Thyroid gland (tissue), 4 donors: Measurements from ENCODE around the gene JMJD1C. TPM values are rescaled to one million over a fixed set of nuclear protein-coding genes. Genes with fewer than 3 reads are reported as not detected.

Source experiments
- DNase-seq, 2 donors: peaks; one replicate each; pipeline ENCODE4 v3.0.0-alpha.2; 2019
- H3K27ac ChIP-seq, 3 donors: fragments of 200-600 bp; sonication (generic); 1 replicate in 2 of 3; 2 replicates in 1 of 3; pipeline ENCODE4 v1.5.1; 2016 to 2019; ENCODE audit warnings: mild to moderate bottlenecking in 1 of 3, moderate library complexity in 1 of 3
- H3K27me3 ChIP-seq: fragments of 200-600 bp; sonication (generic); one replicate; pipeline ENCODE4 v1.5.1; 2019
- H3K36me3 ChIP-seq, 2 donors: fragments of 200-600 bp; sonication (generic); one replicate each; pipeline ENCODE4 v1.5.1; 2016 to 2019
- H3K4me1 ChIP-seq, 2 donors: fragments of 200-600 bp; sonication (generic); one replicate each; pipeline ENCODE4 v1.5.1; 2017 to 2019
- H3K4me3 ChIP-seq, 3 donors: fragments of 200-600 bp; sonication (generic); replicated peaks in 1 of 3; 1 replicate in 2 of 3; 2 replicates in 1 of 3; pipeline ENCODE4 v1.5.1; 2016; ENCODE audit warnings: mild to moderate bottlenecking in 1 of 3
- H3K9me3 ChIP-seq: fragments of 200-600 bp; sonication (generic); one replicate; pipeline ENCODE4 v1.5.1; 2017
- POLR2A ChIP-seq, 2 donors: fragments of 450-650 bp; IDR thresholded peaks; one replicate each; pipeline ENCODE4 v1.6.1; 2017; ENCODE audit warnings: antibody characterized with exemption in 2 of 2, mild to moderate bottlenecking in 2 of 2, moderate library complexity in 1 of 2
- WGBS, 2 donors: methylation state at CpG; one replicate each; pipeline ENCODE4 v1.1.5; 2017; 5-methylcytosine and 5-hydroxymethylcytosine counted together
- intact Hi-C: fragments of 100-400 bp; cut with DNase I; formaldehyde crosslinking; loops from one replicate; pipeline ENCODE4 v1.15.1; 2023
- total RNA-seq, 4 donors: library from RNA; depleted of rRNA; stranded (reverse); fragments of >200 nt; gene quantifications; one replicate each; pipeline ENCODE4 v1.2.3, GENCODE V29; 2016
- TF ChIP-seq, protein P1 (sequence below), 6 experiments: fragments of 200-600 bp in 3 of 6; fragments of 450-650 bp in 3 of 6; sonication (generic) in 3 of 6; IDR thresholded peaks; one replicate each; pipeline ENCODE4 v1.5.1; 2016 to 2019; ENCODE audit warnings: antibody characterized with exemption in 6 of 6, mild to moderate bottlenecking in 2 of 6, inconsistent platforms in 1 of 6, moderate library complexity in 1 of 6

JMJD1C gene
- total RNA-seq, 4 donors from 2014 or later, result 120 to 168 (median 136) TPM

DNA sequence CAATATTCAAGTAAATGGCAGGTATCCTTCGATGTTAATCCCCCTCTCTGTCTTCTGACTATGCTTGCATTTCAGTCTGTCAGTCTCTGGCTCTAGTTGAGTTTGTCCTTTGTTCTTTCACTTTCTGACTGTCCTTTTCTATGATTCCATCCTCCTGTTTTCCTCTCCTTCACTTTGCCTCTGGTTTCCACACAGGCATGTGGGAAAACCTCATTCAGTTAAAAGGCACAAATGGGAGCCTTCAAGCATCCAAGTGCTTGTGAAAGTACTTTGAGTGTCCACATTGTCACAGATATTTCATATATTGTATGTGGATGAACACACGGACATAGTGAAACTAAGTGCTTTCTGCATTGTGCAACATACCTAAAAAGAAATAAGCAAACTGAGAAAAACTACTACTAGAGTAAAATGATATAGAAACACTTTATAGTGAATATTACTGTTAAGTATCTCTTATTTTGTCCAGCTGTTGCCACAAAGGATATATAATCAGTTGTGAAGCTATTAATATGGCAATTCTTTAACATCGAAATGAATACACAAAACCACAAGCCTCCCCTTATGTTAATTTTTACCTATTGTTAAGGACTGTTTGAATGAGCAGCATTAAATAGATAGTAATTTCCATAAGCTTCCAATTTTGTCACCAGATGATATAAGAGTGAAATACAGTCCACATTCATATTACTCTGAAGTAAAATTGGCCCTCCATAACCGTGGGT lies 260.9 kb downstream of the JMJD1C start:
- Histone ChIP-seq H3K4me3 (no peak overlapping the region), H3K36me3 (no peaks in the 10 kb centered on the region), H3K4me1 (peaks cover 33 to 42% of the 10 kb centered on the region in 2 donors), H3K27ac (peak overlapping the region in 2 of 3 donors; percentile 3 to 91), H3K9me3 (no peaks in the 10 kb centered on the region), H3K27me3 (no peaks in the 10 kb centered on the region)
- intact Hi-C loops, result no loop called here
- WGBS, 2 donors, result 76 to 87% methylated on average over 4 of the region's 4 CpGs
- no peak for TF ChIP-seq POLR2A (IDR thresholded peaks at IDR 0.05)
- TF ChIP-seq, protein P1, sequence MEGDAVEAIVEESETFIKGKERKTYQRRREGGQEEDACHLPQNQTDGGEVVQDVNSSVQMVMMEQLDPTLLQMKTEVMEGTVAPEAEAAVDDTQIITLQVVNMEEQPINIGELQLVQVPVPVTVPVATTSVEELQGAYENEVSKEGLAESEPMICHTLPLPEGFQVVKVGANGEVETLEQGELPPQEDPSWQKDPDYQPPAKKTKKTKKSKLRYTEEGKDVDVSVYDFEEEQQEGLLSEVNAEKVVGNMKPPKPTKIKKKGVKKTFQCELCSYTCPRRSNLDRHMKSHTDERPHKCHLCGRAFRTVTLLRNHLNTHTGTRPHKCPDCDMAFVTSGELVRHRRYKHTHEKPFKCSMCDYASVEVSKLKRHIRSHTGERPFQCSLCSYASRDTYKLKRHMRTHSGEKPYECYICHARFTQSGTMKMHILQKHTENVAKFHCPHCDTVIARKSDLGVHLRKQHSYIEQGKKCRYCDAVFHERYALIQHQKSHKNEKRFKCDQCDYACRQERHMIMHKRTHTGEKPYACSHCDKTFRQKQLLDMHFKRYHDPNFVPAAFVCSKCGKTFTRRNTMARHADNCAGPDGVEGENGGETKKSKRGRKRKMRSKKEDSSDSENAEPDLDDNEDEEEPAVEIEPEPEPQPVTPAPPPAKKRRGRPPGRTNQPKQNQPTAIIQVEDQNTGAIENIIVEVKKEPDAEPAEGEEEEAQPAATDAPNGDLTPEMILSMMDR (IDR thresholded peaks at IDR 0.05), result no peak
- no peak for DNase-seq

DNA sequence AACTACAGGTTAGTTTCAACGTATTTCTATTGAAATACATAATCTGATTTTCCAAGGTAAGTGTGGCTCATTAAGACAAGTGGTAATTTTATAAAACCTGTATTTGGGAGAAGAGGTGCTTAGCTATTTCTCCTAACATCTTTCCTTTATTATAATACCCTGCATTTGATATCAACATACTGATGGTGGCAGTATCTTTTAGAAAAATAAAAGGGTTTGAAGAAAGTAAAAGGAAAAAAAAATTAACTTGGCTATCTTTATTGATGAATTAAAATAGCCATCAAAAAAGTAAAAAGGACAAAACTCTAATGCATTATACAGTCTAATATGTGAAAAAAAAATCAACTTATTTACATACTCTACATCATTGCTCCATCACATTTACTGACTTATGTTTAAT lies 264.7 kb downstream of the JMJD1C start:
- no peak overlapping the region for H3K4me3 ChIP-seq
- no peaks in the 10 kb centered on the region for H3K27me3 ChIP-seq
- H3K36me3 ChIP-seq, result peaks cover 5 to 7% of the 10 kb centered on the region in 2 donors
- intact Hi-C loops, result no loop called here
- peaks cover 2 to 5% of the 10 kb centered on the region in 2 donors for H3K4me1 ChIP-seq
- no peak for DNase-seq
- no peak overlapping the region for H3K27ac ChIP-seq
- H3K9me3 ChIP-seq, result no peaks in the 10 kb centered on the region
- 0% methylated on average over 1 of the region's 1 CpG for WGBS, 2 donors
- TF ChIP-seq POLR2A (IDR thresholded peaks at IDR 0.05), result no peak
- TF ChIP-seq, protein P1 (IDR thresholded peaks at IDR 0.05), result no peak

DNA sequence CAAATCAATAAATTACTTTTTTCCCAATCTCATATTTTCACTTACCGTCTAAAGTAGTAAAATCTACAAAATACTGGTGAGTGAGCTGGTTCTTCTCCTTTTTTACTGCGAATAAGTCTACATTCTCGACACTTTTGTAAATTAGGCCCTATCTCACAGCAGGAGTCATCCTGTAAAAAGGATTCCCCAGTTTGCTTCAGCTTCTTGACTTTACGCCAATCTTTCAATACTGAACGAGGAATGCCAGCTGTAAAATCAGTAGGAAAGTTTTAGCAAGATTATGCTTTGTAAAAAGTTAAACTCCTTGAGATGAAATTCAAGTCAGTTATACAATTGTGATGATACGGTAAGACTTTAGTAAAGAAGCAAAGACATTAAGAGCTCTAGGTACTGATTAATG lies 265.3 kb downstream of the JMJD1C start:
- Histone ChIP-seq H3K4me1 (no peaks in the 10 kb centered on the region), H3K27me3 (no peaks in the 10 kb centered on the region), H3K36me3 (peaks cover 5 to 7% of the 10 kb centered on the region in 2 donors), H3K4me3 (no peak overlapping the region), H3K27ac (no peak overlapping the region), H3K9me3 (no peaks in the 10 kb centered on the region)
- TF ChIP-seq, protein P1 (IDR thresholded peaks at IDR 0.05), result no peak
- no peak for TF ChIP-seq POLR2A (IDR thresholded peaks at IDR 0.05)
- WGBS, 2 donors, result 73 to 75% methylated on average over 6 of the region's 6 CpGs
- no peak for DNase-seq
- intact Hi-C loops, result no loop called here

DNA sequence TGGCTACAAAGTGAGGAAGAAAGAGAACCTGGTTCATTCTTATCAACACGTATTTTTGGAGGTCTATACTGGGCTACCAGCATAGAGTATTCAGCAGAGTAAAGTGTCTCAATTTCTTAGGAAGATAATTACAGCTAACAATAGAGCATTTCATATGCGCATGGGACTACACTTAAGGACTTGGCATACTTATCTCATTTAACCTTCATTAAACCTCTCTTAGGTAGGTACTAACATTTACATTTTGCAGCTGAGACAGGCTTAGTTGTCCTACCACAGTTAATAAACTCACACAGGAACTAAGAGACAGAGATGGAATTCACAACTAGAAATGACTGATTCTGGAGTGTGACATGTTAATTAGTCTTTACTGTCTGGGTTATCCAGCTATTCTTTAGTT lies 266.1 kb downstream of the JMJD1C start:
- no peaks in the 10 kb centered on the region for H3K4me1 ChIP-seq
- H3K36me3 ChIP-seq, result peaks cover 5 to 7% of the 10 kb centered on the region in 2 donors
- no peak for DNase-seq
- H3K9me3 ChIP-seq, result no peaks in the 10 kb centered on the region
- WGBS, 2 donors, result 95 to 98% methylated on average over 2 of the region's 2 CpGs
- TF ChIP-seq, protein P1 (IDR thresholded peaks at IDR 0.05), result no peak
- no peak for TF ChIP-seq POLR2A (IDR thresholded peaks at IDR 0.05)
- intact Hi-C loops, result no loop called here
- no peak overlapping the region for H3K27ac ChIP-seq
- no peak overlapping the region for H3K4me3 ChIP-seq
- no peaks in the 10 kb centered on the region for H3K27me3 ChIP-seq

DNA sequence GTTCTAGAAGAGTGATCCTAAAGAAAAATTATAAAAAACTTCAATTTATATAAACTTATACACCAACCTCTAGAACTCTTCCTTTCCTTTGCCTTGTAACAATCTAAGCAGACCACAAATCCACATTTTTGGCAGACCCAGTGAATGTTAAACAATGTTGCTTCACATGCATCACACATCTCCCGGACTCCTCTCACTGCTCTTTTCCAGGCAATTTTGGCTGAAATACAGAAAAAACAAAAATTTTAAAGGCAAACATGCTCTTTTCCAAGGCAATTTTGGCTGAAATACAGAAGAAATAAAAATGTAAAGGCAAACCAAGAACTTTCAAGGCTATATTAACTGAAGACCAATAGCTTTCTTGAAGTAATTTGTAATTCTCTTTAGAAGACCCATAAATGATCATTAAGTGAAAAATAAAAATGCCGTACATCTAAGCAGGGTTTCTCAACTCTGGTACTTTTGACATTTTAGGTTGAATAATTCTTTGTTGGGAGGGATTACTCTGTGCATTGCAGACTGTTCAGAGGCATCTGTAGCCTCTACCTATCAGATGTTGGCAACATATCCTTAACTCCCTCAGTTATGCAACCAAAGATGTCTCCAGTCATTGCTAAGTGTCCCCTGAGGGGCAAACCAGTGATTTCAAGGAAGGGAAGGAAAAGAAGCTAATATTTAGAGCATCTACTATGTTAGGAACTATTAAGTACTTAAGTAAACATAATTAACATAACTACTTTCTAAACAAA lies 268.3 kb downstream of the JMJD1C start:
- no peak for DNase-seq
- no peak overlapping the region for H3K4me3 ChIP-seq
- no peaks in the 10 kb centered on the region for H3K27me3 ChIP-seq
- no peaks in the 10 kb centered on the region for H3K4me1 ChIP-seq
- 54 to 78% methylated on average over 2 of the region's 2 CpGs for WGBS, 2 donors
- no peak overlapping the region for H3K27ac ChIP-seq
- H3K36me3 ChIP-seq, result peaks cover 14 to 16% of the 10 kb centered on the region in 2 donors
- TF ChIP-seq, protein P1 (IDR thresholded peaks at IDR 0.05), result no peak
- TF ChIP-seq POLR2A (IDR thresholded peaks at IDR 0.05), result no peak
- intact Hi-C loops, result no loop called here
- H3K9me3 ChIP-seq, result no peaks in the 10 kb centered on the region
